ENCODE data around the gene NUDT15. TPM values are rescaled to one million over a fixed set of nuclear protein-coding genes. Genes with fewer than 3 reads are reported as not detected.

The NUDT15 gene
- total and polyA plus RNA-seq, 2 of the 8 experiments (the other 6 are each of a cell fraction or from before 2014, with no cell fraction given): 37.8 to 65.9 TPM

DNA sequence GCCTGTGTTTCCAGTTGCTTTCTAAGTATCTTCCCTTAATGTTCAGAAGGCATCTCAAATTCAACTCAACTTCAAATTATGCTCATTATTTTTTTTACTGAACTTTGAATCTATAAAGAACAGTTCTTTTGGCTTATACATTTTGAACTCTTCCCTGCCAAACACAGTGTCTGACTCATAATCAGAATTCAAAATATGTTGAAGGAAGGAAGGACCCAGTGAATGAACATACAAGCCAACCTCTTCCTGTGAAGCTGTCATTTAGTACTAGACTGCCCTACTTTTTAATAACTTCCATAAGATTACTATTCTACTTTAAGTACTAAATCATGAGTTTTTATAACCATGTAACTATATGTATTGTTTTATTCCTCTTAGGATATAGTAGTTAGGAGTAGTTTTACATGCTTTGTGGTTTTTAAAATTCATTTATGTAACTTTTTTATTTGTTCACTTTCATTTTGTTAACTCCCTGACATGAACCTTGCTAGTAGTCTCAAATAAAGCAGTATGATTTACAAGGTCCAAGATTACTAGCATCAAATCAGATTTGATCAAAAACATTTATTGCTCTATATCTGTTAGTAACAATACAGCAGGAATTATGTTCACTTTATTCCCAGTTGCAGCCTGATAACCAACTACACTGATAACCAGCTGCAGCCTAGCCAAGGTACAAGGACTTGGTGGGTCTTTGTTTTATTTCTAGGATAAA is 6.4 kb downstream of the NUDT15 start (continued):
- TF ChIP-seq RAD21 (IDR thresholded peaks at IDR 0.05 in 1 of 2, conservative IDR thresholded peaks at IDR 0.05 in 1 of 2; ENCODE audit: low read depth in 2 of 2, low read length in 2 of 2): no peak
- TF ChIP-seq TEAD4 (IDR thresholded peaks at IDR 0.05; ENCODE audit: low read depth, low read length): no peak
- no peak for TF ChIP-seq JUND (IDR thresholded peaks at IDR 0.05; ENCODE audit: low read length)
